Inflammatory macrophage treated with lipopolysaccharide for 4 hours (primary cell): ENCODE results near the gene GPHN.
A peak's percentile ranks its signal among the peaks of the same experiment; 100 is the strongest.
"Not testable (repeated sequence)": the region's sequence is repeated elsewhere in the genome, so short reads cannot be mapped to it uniquely, and the experiment has no call there.

Source experiments
- DNase-seq: peaks from one replicate; pipeline ENCODE4 v3.0.0-alpha.2; 2020

Gene GPHN

DNA sequence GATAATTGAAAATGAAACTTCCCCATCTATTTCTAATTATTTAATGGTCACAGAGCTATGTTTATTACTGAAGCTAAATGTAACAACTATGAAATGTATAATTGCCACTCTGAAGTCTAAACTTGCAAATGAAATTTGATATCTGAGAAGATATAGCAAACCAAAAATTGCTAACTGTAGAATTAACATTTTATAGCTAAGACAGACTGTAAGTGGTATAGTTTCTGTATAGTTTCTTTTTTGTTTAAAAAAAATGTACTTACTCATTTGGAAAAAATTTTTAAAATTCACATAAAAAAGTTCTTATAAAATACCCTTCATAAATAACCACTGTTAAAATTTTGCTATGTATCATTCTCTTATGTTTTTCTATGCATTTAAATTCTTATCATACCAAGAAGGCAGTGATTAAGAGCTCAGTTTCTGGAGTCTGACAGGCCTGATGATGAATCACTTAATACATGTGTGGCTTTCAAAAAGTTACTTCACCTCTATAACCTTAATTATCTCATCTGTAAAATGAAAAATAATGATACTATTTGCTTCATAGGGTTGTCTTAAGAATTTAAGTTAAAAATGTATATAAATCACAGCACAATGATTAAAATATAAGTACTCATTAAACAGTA lies 466.6 kb downstream of the GPHN start:
- no peak for DNase-seq

DNA sequence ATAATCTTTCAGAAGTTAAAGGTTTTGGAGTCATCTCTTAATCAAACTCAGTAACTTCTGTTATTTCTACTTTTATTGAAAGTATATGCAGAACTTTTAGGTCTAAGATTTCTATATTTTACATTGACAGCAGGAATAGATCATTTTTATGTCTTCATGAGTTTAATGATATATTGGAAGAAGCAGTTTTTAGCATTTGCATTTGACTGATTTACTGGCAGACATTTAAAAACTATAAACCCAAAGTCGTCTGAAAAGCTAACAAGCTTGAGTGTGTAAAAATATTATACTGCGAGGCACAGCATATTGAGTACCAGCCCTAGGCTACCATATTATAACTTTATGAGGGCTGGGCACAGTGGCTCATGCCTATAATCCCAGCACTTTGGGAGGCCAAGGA lies 467.3 kb downstream of the GPHN start:
- DNase-seq = no peak

DNA sequence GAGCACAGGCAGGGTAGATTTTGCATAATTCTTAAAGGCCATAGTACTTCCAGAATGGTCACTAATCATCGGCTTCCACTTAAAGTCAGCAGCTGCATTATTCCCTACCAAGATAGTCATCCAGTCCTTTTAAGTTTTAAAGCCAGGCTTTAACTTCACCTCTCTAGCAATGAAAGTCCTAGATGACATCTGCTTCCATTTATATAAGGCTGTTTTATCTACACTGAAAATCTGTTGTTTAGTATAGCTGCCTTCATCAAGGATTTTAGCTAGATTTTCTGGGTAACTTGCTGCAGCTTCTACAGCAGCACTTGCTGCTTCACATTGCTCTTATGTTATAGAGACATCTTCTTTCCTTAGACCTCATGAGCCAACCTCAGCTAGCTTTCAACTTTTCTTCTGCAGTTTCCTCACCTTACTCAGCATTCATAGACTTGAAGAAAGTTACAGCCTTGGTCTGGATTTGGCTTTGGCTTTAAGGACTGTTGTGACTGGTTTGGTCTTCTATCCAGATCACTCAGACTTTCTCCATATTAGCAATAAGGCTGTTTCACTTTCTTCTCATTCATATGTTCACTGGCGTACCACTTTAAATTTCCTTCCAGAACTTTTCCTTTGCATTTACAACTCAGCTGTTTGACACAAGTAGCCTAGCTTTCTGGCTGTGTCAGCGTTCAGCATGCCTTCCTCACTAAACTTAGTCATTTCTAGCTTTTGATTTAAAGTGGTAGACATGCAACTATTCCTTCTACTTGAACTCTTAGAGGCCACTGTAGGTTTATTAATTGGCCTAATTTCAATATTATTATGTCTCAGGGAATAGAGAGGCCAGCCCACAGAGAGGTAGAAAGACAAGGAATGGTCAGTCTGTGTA lies 471.4 kb downstream of the GPHN start:
- DNase-seq = no peak

DNA sequence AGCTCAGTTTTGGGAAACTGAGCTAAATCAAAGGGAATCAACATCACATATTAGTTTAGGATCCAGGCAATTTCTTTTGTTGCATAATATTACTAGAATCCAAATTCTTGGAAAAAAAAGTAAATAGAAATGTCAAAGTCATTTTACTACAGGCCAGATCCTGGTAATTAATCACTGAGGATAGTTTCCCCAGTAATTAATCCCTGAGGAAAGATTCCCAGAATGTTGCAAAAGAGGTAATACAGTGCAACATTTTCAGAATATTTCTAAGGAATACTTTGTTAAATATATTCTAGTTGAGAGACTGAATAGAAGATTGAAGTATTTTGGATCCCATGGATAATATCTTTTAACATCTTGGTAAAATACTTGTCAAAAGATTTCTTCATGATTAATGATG lies 474.3 kb downstream of the GPHN start:
- DNase-seq = no peak

DNA sequence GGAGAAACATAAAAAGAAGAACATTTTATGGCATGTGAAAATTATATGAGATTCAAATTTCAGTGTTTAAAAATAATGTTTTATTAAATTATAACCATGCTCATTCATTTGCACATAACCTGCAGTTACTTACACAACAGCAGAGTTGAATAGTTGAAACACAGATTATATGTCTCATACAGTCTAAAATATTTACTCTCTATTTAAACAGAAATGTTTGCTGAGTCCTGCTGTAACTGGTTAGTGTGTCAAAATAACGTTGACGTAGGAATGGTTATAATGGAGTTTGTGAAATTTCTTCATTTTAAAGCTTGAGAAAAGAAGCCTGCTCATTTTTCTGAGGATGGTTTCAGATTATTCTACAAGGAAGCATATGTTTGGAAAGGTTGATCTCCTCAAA lies 484.8 kb downstream of the GPHN start:
- DNase-seq = no peak

DNA sequence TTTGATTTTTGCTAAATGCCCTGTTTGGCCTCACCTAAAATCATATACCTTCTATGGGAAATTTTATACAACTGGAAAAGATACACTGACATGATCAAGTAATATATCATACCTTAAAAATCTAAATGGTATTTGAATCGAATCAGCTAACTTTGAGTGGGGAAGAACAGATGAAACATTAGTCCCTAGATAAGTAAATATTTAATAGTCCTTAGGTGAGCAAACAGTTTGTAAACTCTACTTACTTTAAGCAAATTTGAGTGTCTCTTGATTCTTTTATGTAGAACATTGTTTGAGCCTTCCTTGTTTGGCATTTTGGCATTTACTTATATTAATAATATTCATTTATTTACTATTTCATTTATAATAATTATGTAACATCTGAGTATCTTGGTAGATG lies 485.6 kb downstream of the GPHN start:
- DNase-seq = no peak

DNA sequence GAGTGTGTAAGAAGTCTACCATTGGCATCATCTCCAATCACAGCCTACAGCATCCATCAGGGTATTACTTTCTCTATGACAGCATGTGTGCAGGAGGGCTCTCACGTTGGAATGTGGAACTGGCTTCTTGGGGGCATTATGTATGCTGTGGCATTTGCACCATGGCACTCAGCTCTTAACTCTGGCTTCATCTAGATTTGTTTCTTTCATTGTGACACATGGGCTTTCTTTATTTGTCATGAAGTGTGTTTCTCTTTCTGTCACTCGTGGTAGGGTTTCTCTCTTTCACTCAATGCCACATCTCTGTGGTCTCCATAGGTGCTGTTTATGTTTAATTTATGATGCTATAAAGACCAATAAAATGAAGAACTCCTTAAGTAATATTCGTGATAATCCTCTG lies 490.1 kb downstream of the GPHN start:
- no peak for DNase-seq

DNA sequence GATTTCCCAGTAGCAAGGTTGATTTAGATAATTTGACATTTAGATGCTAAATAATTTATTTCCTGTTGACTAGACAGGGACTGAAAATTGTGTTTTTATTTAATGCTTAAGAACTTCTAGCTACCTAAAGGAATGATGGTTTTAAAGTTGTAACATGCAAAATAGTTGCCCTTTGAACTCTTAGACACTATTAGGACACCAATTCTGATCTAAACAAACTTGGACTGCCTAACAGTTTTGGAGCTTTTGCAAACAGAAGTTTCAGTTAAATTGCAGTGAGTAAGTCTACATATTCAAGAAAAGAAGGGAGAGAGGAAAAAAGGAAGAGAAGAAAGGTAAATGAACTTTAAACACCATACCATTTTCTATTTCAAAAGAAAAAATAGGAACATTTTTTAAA lies 492.0 kb downstream of the GPHN start:
- no peak for DNase-seq

DNA sequence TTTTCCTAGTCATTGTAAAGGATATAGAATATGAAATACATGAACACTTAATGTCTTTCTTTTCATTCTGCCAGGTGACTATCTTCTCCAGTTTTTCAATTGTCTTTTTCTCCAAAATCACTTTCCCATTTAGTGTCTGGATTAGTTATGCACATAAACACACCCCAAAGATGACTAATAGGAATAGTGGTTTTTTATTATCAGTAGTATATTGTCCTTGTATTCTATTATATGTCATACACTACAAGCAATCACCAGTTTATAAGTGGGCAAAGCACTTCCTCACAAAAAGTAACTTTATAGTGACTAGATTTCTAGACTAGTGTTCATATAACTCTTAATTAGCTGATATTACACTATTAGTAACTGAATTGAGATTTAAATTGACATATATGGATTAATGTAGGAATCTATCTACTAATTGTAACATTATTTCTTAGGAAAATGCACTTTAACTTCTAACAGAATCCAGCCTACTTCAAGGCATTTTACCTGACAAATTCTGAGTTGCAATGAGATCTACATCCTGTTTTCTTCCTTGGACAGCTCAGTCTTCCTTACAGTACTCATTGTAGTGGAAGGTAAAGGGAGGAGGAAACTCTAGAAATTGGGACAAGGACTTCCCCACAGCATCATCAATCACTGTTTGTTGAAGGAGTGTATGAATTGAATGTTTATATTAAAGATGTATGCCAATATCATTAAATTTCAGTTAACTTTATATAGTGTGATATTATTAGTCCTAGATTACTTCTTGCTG lies 495.2 kb downstream of the GPHN start:
- no peak for DNase-seq

DNA sequence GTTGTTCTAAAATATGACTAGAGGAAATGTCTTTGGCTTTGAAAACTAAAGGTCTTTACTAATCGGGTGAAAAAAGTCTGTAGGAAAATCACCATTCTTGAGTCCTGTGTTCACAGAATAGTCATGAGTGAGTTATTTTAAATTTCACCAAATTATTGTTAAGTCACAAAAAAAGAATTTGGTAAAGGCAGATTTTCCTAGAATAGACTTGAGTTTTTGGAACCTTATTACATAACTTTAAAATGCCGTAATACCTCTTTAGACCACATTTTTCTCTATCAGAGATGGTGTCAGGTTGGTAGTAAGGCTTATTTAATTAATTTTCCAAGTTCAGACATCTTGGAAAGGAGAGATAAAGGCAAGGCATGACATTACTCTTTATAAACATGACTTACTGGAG lies 496.6 kb downstream of the GPHN start:
- no peak for DNase-seq

DNA sequence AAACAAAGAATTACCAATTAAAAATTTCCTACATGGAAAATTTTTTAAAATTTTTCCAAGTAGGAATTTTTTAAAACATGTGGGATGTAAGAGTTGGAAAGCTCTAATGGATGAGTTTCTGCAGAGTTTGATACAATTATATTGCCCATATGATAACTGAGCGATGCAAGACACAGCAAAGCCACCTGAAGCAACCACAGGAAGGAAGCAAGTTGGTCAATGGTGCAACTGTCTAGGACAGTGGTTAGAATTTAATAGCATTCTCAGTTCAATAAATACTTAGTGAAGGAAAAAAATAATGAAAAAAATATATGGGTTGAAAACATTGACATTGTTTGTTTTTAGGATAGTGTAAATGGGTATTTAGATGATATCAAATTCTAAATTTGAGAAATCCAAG lies 502.7 kb downstream of the GPHN start:
- DNase-seq = no peak

DNA sequence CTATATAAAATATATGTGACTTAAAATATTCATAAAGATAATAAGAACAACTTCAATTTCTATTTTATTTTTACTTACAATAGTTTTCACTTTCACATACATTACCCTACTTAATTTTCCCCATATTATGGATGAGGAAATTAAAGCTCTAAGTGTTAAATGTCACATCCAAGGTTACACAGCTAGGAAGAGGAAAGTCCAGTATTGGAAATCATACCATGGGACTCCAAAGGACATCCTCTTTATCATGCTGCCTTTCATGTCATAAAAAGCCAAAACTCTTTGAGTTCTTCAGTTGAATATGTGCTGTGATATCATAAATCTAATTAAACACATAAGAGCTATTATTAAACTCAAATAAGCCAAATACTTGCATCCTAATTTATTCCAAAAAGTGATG lies 508.9 kb downstream of the GPHN start:
- peak; percentile 62 for DNase-seq

DNA sequence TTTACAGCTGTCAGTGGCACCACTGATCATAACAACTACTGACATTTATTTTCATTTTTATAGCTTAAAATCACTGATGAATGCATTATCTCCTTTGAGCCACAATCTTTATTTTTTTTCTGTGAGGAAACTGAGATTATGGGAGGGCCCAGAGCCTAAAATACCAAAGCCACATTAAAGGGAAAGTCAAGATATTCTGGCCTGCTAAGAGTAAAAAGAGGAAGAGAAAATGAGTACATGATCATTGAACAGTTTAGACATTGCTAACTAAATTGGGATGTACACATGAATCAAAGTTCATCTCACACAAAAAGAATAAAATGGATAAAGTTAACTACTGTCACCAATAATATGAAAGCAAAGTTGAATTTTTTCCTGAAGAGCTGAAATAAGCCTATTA lies 510.8 kb downstream of the GPHN start:
- peak; percentile 5 for DNase-seq

DNA sequence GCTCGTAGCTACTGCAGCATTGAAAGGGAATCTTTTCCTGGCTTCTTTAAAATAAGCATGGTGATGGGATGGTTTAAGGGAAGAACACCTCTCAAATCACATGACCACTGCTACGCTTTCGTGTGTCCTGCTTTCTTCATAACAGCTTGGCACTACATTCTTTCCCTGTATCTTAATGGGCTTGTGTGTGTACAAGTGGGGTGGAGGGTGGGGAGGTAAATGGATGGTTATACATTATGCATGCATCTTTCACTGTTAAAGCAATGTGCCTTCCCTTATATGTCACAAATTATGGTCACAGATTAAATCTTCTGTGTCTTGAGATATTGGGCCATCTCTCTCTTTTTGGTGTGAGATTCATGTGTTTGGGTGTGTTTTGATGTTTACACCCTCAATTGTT lies 511.8 kb downstream of the GPHN start:
- no peak for DNase-seq

DNA sequence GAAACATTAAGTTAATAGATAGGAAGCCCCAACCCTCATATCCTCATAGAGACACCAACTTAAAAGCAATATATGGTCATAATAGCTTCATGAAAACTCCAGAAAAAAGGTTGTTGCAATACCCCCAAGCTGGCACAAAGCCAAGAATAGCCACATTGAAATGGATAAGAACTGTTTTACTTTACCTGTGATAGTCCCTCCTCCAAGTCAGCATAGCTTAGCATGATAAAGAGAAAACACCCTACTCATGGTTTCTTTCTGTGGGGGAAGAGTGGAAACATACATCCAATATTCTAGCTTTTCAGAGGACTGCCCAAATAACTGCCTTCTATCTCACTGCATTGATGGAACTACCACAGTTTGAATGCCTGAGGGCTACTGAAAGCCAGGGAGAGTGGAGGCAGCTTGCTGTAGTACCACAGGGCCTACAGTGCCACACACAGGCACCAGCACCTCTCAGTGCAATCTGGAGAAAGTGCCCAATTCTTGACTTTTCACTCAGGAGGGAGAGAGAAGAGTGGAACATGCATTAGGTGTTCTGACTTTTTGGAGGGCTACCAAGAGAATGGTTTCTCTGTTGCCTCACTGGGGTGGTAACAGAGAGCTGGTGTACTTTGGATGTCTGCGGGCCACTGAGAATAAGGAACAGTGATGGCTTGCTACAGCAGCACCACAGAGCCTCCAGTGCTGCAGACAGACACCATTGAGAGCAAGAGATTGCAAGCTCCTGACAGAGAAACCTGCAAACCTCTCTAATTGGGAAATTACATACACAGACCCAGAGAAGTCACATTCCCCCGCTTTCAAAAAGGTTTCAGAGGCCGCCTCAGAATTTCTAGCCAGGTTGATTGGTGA lies 524.2 kb downstream of the GPHN start:
- DNase-seq = no peak

DNA sequence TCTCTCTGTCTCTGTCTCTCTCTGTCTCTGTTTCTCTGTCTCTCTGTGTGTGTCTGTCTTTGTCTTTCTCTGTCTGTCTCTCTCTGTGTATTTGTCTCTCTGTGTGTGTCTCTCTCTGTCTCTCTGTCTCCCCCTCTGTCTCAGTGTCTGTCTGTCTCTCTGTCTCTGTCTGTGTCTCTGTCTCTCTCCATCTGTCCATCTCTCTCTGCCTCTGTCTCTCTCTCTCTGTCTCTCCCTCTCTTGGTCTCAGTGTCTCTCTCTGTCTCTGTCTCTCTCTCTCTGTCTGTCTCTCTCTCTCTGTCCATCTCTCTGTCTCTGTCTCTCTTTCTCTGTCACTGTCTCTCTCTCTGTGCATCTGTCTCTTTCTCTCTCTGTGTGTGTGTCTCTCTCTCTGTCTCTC lies 537.5 kb downstream of the GPHN start:
- no peak for DNase-seq

DNA sequence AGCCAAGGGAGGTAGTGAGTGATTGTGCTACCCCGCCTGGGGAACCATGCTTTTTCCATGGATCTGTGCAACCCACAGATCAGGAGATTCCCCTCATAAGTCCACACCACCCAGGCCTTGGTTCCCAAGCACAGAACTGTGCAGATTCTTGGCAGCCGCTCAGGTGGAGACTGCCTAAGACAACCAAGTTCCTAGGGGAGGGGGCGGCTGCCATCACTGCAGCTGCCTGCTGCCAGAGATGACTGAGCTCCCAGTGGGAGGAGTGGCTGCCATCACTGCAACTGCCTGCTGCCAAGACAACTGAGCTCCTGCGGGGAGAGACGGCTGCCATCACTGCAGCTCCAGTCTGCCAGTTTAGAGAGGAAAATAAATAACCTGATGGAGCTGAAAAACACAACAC lies 542.9 kb downstream of the GPHN start:
- no peak for DNase-seq

DNA sequence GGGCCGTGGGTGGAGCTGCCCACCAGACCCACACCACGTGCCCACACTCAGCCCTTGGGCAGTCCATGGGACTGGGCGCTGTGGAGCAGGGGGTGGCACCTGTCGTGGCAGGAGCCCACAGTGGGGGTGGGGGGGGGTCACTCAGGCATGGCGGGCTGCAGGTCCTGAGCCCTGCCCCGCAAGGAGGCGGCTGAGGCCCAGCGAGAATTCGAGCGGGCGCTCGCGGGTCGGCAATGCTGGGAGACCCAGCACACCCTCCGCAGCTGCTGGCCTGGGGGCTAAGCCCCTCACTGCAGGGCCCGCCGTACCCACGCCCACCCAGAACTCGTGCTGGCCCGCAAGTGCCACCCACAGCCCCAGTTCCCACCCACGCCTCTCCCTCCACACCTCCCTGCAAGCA lies 548.7 kb downstream of the GPHN start:
- DNase-seq = no peak

DNA sequence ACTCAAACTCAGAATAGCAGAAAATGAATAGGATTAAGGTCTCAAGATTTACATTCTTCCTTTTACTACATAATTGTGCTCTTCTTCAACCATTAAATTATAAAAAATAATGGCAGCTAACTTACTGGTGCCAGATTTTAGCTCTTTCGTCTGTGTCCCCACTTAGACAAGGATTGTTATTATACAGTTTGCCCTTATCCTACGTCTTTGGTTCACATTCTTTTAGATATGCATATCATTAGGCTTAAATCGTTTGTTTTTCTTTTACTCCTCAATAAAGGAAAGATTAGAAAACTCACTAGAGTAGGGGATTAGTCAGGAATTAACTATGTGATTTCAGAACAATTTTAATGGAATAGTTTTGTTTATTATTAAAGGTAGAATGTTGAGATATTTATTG lies 551.6 kb downstream of the GPHN start:
- no peak for DNase-seq

DNA sequence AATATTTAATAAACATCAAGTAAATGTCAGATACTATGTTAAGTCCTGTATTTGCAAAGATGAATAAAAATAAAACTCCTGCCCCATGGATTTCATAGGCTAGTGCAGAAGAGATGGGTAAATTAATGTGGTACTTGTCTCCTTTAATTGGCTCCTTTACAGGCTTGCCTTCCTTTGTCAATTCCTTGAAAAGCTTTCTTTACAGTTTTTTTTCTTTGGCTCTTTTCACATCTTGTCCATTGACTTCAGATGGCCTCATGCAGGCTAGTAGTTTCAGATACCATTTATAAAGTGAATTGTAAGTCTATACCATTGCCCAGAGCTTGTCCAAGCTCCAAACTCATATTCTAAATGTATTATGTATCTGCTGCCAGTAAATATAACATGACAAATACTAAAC lies 552.6 kb downstream of the GPHN start:
- no peak for DNase-seq

DNA sequence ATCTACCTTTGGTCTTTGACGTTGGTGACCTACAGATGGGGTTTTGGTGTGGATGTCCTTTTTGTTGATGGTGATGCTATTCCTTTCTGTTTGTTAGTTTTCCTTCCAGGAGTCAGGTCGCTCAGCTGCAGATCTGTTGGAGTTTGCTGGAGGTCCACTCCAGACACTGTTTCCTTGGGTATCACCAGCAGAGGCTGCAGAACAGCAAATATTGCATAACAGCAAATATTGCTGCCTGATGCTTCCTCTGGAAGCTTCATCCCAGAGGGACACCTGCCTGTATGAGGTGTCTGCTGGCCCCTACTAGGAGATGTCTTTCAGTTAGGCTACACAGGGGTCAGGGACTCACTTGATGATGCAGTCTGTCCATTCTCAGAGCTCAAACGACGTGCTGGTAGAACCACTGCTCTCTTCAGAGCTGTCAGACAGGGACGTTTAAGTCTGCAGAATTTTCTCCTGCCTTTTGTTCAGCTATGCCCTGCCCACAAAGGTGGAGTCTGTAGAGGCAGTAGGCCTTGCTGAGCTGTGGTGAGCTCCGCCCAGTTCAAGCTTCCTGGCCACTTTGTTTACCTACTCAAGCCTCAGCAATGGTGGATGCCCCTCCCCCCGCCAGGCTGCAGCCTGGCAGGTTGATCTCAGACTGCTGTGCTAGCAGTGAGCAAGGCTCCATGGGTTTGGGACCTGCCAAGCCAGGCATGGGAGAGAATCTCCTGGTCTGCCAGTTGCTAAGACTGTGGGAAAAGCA lies 559.3 kb downstream of the GPHN start:
- DNase-seq = not testable (repeated sequence)

DNA sequence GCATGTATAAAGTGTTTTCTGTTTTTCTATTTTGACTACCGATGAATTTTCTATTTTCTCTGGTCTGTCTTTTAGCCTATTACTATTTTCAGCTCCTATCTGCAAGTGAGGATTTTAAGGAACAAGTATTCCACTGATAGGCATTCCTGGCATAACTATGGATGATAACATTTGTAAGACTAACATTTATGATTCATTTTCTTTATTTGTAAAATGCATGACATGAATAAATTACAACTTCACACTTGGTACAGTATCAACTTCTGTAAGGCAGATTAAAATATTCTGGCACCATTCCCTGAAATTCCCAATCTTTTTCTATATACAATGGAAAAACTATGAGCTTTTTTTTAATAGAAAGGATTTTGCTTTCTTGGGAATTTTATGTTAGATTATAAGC lies 560.3 kb downstream of the GPHN start:
- DNase-seq = no peak
